GM23338 (cell line): ENCODE measurements around the gene RNF19B. TPM values are rescaled to one million over a fixed set of nuclear protein-coding genes. Genes with fewer than 3 reads are reported as not detected.

Experiments
- CREB1 ChIP-seq: fragments of 250-450 bp; sonication (Bioruptor Pico); IDR thresholded peaks from 2 replicates; pipeline ENCODE4 v1.5.0; 2020; ENCODE audit warnings: low read depth, mild to moderate bottlenecking, moderate library complexity
- ETS1 ChIP-seq: IDR thresholded peaks from 2 replicates; pipeline ENCODE4 v1.6.1; 2016; ENCODE audit warnings: antibody characterized with exemption
- EZH2 ChIP-seq: fragments of 200-600 bp; sonication (generic); IDR thresholded peaks from one replicate; pipeline ENCODE4 v1.8.0; 2017; ENCODE audit warnings: antibody characterized with exemption, mild to moderate bottlenecking, low read depth; ENCODE audit not compliant: unreplicated experiment
- JUNB ChIP-seq: IDR thresholded peaks from one replicate; pipeline ENCODE4 v1.6.1; 2016; ENCODE audit warnings: antibody characterized with exemption; ENCODE audit not compliant: unreplicated experiment
- NANOG ChIP-seq: IDR thresholded peaks from 2 replicates; pipeline ENCODE4 v1.6.1; 2016; ENCODE audit warnings: antibody characterized with exemption, borderline replicate concordance
- POLR2AphosphoS5 ChIP-seq: IDR thresholded peaks from 2 replicates; pipeline ENCODE4 v1.6.1; 2016; ENCODE audit warnings: antibody characterized with exemption, low read depth
- STAT1 ChIP-seq: IDR thresholded peaks from one replicate; pipeline ENCODE4 v1.6.1; 2016; ENCODE audit warnings: antibody characterized with exemption; ENCODE audit not compliant: unreplicated experiment
- ZNF114 ChIP-seq: fragments of 250-450 bp; sonication (Bioruptor Pico); IDR thresholded peaks from 2 replicates; pipeline ENCODE4 v1.5.0; 2020; ENCODE audit warnings: mild to moderate bottlenecking, moderate library complexity
- ZNF331 ChIP-seq: fragments of 250-450 bp; sonication (Bioruptor Pico); IDR thresholded peaks from 2 replicates; pipeline ENCODE4 v1.5.0; 2020; ENCODE audit warnings: low read depth, mild to moderate bottlenecking, moderate library complexity
- polyA plus RNA-seq: library from polyadenylated mRNA; unstranded; fragments of >200 nt; fragmentation: Nextera tagmentation; extraction: Ambion mirVana; gene quantifications from 2 replicates; pipeline ENCODE4 v1.2.1, GENCODE V29; 2016
- total RNA-seq: library from RNA; depleted of rRNA; stranded (reverse); fragments of >200 nt; shearing (Covaris generic); gene quantifications from 2 replicates; pipeline ENCODE4 v1.2.3, GENCODE V29; 2014
- TF ChIP-seq, protein P1 (sequence below): fragments of 250-450 bp; sonication (Bioruptor Pico); IDR thresholded peaks from 2 replicates; pipeline ENCODE4 v1.5.0; 2020; ENCODE audit warnings: mild to moderate bottlenecking, moderate library complexity

The RNF19B gene
- total and polyA plus RNA-seq, 2 experiments from 2014 or later, result 2.9 to 11.9 TPM

GRCh38 chr1:32939655-32940371 lies 24.8 kb downstream of the RNF19B start (continued):
- TF ChIP-seq, protein P1, sequence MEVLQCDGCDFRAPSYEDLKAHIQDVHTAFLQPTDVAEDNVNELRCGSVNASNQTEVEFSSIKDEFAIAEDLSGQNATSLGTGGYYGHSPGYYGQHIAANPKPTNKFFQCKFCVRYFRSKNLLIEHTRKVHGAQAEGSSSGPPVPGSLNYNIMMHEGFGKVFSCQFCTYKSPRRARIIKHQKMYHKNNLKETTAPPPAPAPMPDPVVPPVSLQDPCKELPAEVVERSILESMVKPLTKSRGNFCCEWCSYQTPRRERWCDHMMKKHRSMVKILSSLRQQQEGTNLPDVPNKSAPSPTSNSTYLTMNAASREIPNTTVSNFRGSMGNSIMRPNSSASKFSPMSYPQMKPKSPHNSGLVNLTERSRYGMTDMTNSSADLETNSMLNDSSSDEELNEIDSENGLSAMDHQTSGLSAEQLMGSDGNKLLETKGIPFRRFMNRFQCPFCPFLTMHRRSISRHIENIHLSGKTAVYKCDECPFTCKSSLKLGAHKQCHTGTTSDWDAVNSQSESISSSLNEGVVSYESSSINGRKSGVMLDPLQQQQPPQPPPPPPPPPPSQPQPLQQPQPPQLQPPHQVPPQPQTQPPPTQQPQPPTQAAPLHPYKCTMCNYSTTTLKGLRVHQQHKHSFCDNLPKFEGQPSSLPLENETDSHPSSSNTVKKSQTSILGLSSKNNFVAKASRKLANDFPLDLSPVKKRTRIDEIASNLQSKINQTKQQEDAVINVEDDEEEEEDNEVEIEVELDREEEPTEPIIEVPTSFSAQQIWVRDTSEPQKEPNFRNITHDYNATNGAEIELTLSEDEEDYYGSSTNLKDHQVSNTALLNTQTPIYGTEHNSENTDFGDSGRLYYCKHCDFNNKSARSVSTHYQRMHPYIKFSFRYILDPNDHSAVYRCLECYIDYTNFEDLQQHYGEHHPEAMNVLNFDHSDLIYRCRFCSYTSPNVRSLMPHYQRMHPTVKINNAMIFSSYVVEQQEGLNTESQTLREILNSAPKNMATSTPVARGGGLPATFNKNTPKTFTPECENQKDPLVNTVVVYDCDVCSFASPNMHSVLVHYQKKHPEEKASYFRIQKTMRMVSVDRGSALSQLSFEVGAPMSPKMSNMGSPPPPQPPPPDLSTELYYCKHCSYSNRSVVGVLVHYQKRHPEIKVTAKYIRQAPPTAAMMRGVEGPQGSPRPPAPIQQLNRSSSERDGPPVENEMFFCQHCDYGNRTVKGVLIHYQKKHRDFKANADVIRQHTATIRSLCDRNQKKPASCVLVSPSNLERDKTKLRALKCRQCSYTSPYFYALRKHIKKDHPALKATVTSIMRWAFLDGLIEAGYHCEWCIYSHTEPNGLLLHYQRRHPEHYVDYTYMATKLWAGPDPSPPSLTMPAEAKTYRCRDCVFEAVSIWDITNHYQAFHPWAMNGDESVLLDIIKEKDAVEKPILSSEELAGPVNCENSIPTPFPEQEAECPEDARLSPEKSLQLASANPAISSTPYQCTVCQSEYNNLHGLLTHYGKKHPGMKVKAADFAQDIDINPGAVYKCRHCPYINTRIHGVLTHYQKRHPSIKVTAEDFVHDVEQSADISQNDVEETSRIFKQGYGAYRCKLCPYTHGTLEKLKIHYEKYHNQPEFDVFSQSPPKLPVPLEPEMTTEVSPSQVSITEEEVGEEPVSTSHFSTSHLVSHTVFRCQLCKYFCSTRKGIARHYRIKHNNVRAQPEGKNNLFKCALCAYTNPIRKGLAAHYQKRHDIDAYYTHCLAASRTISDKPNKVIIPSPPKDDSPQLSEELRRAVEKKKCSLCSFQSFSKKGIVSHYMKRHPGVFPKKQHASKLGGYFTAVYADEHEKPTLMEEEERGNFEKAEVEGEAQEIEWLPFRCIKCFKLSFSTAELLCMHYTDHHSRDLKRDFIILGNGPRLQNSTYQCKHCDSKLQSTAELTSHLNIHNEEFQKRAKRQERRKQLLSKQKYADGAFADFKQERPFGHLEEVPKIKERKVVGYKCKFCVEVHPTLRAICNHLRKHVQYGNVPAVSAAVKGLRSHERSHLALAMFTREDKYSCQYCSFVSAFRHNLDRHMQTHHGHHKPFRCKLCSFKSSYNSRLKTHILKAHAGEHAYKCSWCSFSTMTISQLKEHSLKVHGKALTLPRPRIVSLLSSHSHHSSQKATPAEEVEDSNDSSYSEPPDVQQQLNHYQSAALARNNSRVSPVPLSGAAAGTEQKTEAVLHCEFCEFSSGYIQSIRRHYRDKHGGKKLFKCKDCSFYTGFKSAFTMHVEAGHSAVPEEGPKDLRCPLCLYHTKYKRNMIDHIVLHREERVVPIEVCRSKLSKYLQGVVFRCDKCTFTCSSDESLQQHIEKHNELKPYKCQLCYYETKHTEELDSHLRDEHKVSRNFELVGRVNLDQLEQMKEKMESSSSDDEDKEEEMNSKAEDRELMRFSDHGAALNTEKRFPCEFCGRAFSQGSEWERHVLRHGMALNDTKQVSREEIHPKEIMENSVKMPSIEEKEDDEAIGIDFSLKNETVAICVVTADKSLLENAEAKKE (CRISPR knock-in tag), result no peak
- TF ChIP-seq STAT1, result no peak
- TF ChIP-seq NANOG, result no peak
- TF ChIP-seq JUNB, result no peak
- TF ChIP-seq EZH2, result no peak
- no peak for TF ChIP-seq ZNF331 (CRISPR knock-in tag)
- TF ChIP-seq ZNF114 (CRISPR knock-in tag), result no peak
- TF ChIP-seq ETS1, result no peak
- no peak for TF ChIP-seq CREB1
- no peak for TF ChIP-seq POLR2AphosphoS5
